HepG2 (cell line): Measurements from ENCODE around the gene BTRC. TPM values are rescaled to one million over a fixed set of nuclear protein-coding genes. Genes with fewer than 3 reads are reported as not detected.

Experiments used
- CBX1 ChIP-seq: IDR thresholded peaks from one replicate; pipeline ENCODE4 v1.6.1; 2016; ENCODE audit warnings: antibody characterized with exemption, low read depth
- CHCHD3 ChIP-seq: sonication (generic); formaldehyde crosslinking; IDR thresholded peaks from 2 replicates; pipeline ENCODE4 v1.8.0; 2022; ENCODE audit warnings: mild to moderate bottlenecking, missing genetic modification reagents, moderate library complexity
- EP300 ChIP-seq, 3 experiments: sonication (generic) in 1 of 3; formaldehyde crosslinking in 1 of 3; IDR thresholded peaks; 2 replicates each; pipeline versions ENCODE4 v1.5.1 to v1.6.1; 2011 to 2020; ENCODE audit warnings: low read depth in 2 of 3, low read length in 2 of 3, borderline replicate concordance in 1 of 3, improper control_type of control experiment in 1 of 3, mild to moderate bottlenecking in 1 of 3, missing genetic modification reagents in 1 of 3, moderate library complexity in 1 of 3
- HIVEP1 ChIP-seq: sonication (generic); formaldehyde crosslinking; IDR thresholded peaks from 2 replicates; pipeline ENCODE4 v1.4.0; 2020; ENCODE audit warnings: mild to moderate bottlenecking, missing genetic modification reagents
- HMGA1 ChIP-seq: sonication (generic); formaldehyde crosslinking; conservative IDR thresholded peaks from 2 replicates; pipeline ENCODE4 v1.4.0; 2020; ENCODE audit warnings: missing genetic modification reagents
- HNF4G ChIP-seq, 2 experiments: sonication (generic) in 1 of 2; formaldehyde crosslinking in 1 of 2; IDR thresholded peaks; 2 replicates each; pipeline versions ENCODE4 v1.4.0 to v1.6.1; 2011 to 2020; ENCODE audit warnings: borderline replicate concordance in 2 of 2, low read depth in 2 of 2, mild to moderate bottlenecking in 2 of 2, low read length in 1 of 2, missing genetic modification reagents in 1 of 2, moderate library complexity in 1 of 2
- MAFK ChIP-seq, 2 experiments: IDR thresholded peaks in 1 of 2; conservative IDR thresholded peaks in 1 of 2; 2 replicates each; pipeline ENCODE4 v1.6.1; 2011; ENCODE audit warnings: improper control_type of control experiment in 2 of 2, low read length in 2 of 2
- NCOA1 ChIP-seq: sonication (generic); formaldehyde crosslinking; IDR thresholded peaks from 2 replicates; pipeline ENCODE4 v1.9.0; 2021; ENCODE audit warnings: missing genetic modification reagents
- NCOA2 ChIP-seq: sonication (generic); formaldehyde crosslinking; IDR thresholded peaks from 2 replicates; pipeline ENCODE4 v1.8.0; 2022; ENCODE audit warnings: inconsistent platforms
- NR3C1 ChIP-seq: sonication (generic); formaldehyde crosslinking; IDR thresholded peaks from 2 replicates; pipeline ENCODE4 v1.4.0; 2020; ENCODE audit warnings: missing genetic modification reagents
- SCMH1 ChIP-seq: sonication (generic); formaldehyde crosslinking; IDR thresholded peaks from 2 replicates; pipeline ENCODE4 v1.9.0; 2021; ENCODE audit warnings: missing genetic modification reagents, mild to moderate bottlenecking, borderline replicate concordance
- SIX1 ChIP-seq: sonication (generic); formaldehyde crosslinking; IDR thresholded peaks from 2 replicates; pipeline ENCODE4 v1.4.0; 2020; ENCODE audit warnings: missing genetic modification reagents, borderline replicate concordance
- SMARCE1 ChIP-seq: fragments of 450-650 bp; IDR thresholded peaks from 2 replicates; pipeline ENCODE4 v1.6.1; 2017; ENCODE audit warnings: borderline replicate concordance
- SOX13 ChIP-seq, 3 experiments: fragments of 450-650 bp in 1 of 3; sonication (generic) in 1 of 3; formaldehyde crosslinking in 1 of 3; IDR thresholded peaks in 2 of 3; conservative IDR thresholded peaks in 1 of 3; 2 replicates each; pipeline versions ENCODE4 v1.5.0 to v1.6.1; 2016 to 2020; ENCODE audit warnings: antibody characterized with exemption in 1 of 3, mild to moderate bottlenecking in 1 of 3, missing compliant biosample characterization in 1 of 3, missing genetic modification reagents in 1 of 3, moderate library complexity in 1 of 3
- XBP1 ChIP-seq: sonication (generic); formaldehyde crosslinking; IDR thresholded peaks from 2 replicates; pipeline ENCODE4 v1.5.0; 2020; ENCODE audit warnings: missing genetic modification reagents
- ZFP36L2 ChIP-seq: sonication (generic); formaldehyde crosslinking; IDR thresholded peaks from 2 replicates; pipeline ENCODE4 v1.4.0; 2020; ENCODE audit warnings: missing genetic modification reagents
- ZNF124 ChIP-seq: sonication (generic); formaldehyde crosslinking; IDR thresholded peaks from 2 replicates; pipeline ENCODE4 v1.4.0; 2020; ENCODE audit warnings: missing genetic modification reagents
- ZNF333 ChIP-seq: sonication (generic); formaldehyde crosslinking; IDR thresholded peaks from 2 replicates; pipeline ENCODE4 v1.4.0; 2020; ENCODE audit warnings: mild to moderate bottlenecking, missing genetic modification reagents, borderline replicate concordance
- ZNF691 ChIP-seq: sonication (generic); formaldehyde crosslinking; IDR thresholded peaks from 2 replicates; pipeline ENCODE4 v1.4.0; 2020; ENCODE audit warnings: missing genetic modification reagents, low read depth, mild to moderate bottlenecking, borderline replicate concordance
- ZNF879 ChIP-seq: sonication (generic); formaldehyde crosslinking; IDR thresholded peaks from 2 replicates; pipeline ENCODE4 v1.8.1; 2023; ENCODE audit warnings: missing genetic modification reagents
- polyA plus RNA-seq, 8 experiments: library from polyadenylated mRNA; depleted of rRNA in 3 of 8; stranded (reverse) in 7 of 8; unstranded in 1 of 8; fragments of >200 nt; fragmentation: Illumina TruSeq in 4 of 8; extraction: Trizol in 4 of 8; gene quantifications; 2 replicates each; pipeline versions ENCODE4 v1.2.1 to v1.2.3, GENCODE V29; 2011 to 2016; ENCODE audit warnings: low read depth in 4 of 8, missing spikeins in 1 of 8, mixed read lengths in 1 of 8; ENCODE audit not compliant: insufficient read depth in 1 of 8
- total RNA-seq, 5 experiments: library from RNA; depleted of rRNA; stranded (reverse); fragments of >200 nt; fragmentation: Illumina TruSeq; extraction: Trizol; gene quantifications; 2 replicates each; pipeline ENCODE4 v1.2.3, GENCODE V29; 2016; ENCODE audit warnings: low read depth in 1 of 5
- TF ChIP-seq, protein P1 (sequence below): sonication (generic); formaldehyde crosslinking; IDR thresholded peaks from 2 replicates; pipeline ENCODE4 v1.8.0; 2022; ENCODE audit warnings: mild to moderate bottlenecking, missing genetic modification reagents
- TF ChIP-seq, protein P2 (sequence below): IDR thresholded peaks from 2 replicates; pipeline ENCODE4 v1.6.1; 2016; ENCODE audit warnings: missing genetic modification reagents, missing compliant biosample characterization
- TF ChIP-seq, protein P3 (sequence below): sonication (generic); formaldehyde crosslinking; IDR thresholded peaks from 2 replicates; pipeline ENCODE4 v1.4.0; 2020; ENCODE audit warnings: missing genetic modification reagents

BTRC gene
- total and polyA plus RNA-seq, 2 of the 13 experiments (the other 11 are each of a cell fraction or from before 2014, with no cell fraction given), result 12.0 to 14.4 TPM

GRCh38 chr10:101353692-101354327 is at the start of gene BTRC (continued):
- TF ChIP-seq, protein P1, sequence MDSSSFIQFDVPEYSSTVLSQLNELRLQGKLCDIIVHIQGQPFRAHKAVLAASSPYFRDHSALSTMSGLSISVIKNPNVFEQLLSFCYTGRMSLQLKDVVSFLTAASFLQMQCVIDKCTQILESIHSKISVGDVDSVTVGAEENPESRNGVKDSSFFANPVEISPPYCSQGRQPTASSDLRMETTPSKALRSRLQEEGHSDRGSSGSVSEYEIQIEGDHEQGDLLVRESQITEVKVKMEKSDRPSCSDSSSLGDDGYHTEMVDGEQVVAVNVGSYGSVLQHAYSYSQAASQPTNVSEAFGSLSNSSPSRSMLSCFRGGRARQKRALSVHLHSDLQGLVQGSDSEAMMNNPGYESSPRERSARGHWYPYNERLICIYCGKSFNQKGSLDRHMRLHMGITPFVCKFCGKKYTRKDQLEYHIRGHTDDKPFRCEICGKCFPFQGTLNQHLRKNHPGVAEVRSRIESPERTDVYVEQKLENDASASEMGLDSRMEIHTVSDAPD (CRISPR knock-in tag), result peak; percentile 94; the same call in 1 of the 2 replicates
- TF ChIP-seq HNF4G (IDR thresholded peaks at IDR 0.05; ENCODE audit: borderline replicate concordance, low read depth, low read length) (no peak), HNF4G (CRISPR knock-in tag; IDR thresholded peaks at IDR 0.05; ENCODE audit: borderline replicate concordance, low read depth) (peak; percentile 12; the same call in 1 of the 2 replicates), MAFK (conservative IDR thresholded peaks at IDR 0.05 in 1 of 2, IDR thresholded peaks at IDR 0.05 in 1 of 2; ENCODE audit: low read length in 2 of 2) (peak in 1 of 2 experiments; percentile 67; a peak in 3 of 4 replicates), SIX1 (peak; percentile 77; the same call in 1 of the 2 replicates), NR3C1 (CRISPR knock-in tag) (no peak), NCOA1 (no peak), NCOA2 (CRISPR knock-in tag) (0 out of 2 replicates have a peak, but pooled peaks have one; percentile 14), HMGA1 (CRISPR knock-in tag) (no peak), ZNF879 (CRISPR knock-in tag) (peak; percentile 57; the same call in 1 of the 2 replicates), HIVEP1 (CRISPR knock-in tag) (0 out of 2 replicates have a peak, but pooled peaks have one; percentile 62), CHCHD3 (CRISPR knock-in tag) (no peak), ZNF691 (no peak), SOX13 (IDR thresholded peaks at IDR 0.05) (no peak), SOX13 (CRISPR knock-in tag; conservative IDR thresholded peaks at IDR 0.05 in 1 of 2, IDR thresholded peaks at IDR 0.05 in 1 of 2) (peak in 1 of 2 experiments; percentile 26; a peak in 1 of 4 replicates), EP300 (IDR thresholded peaks at IDR 0.05; ENCODE audit: low read depth in 2 of 2, low read length in 2 of 2) (no peak; a peak in 1 of 4 replicates), EP300 (CRISPR knock-in tag; IDR thresholded peaks at IDR 0.05; ENCODE audit: borderline replicate concordance) (no peak), SMARCE1 (no peak), SCMH1 (no peak), ZNF124 (CRISPR knock-in tag) (peak; percentile 51; the same call in 1 of the 2 replicates), CBX1 (no peak), XBP1 (CRISPR knock-in tag) (no peak), ZNF333 (CRISPR knock-in tag) (peak; percentile 54; the same call in 1 of the 2 replicates), ZFP36L2 (CRISPR knock-in tag) (no peak)
- TF ChIP-seq, protein P2, sequence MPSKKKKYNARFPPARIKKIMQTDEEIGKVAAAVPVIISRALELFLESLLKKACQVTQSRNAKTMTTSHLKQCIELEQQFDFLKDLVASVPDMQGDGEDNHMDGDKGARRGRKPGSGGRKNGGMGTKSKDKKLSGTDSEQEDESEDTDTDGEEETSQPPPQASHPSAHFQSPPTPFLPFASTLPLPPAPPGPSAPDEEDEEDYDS (CRISPR knock-in tag), result peak; percentile 72
- TF ChIP-seq, protein P3, sequence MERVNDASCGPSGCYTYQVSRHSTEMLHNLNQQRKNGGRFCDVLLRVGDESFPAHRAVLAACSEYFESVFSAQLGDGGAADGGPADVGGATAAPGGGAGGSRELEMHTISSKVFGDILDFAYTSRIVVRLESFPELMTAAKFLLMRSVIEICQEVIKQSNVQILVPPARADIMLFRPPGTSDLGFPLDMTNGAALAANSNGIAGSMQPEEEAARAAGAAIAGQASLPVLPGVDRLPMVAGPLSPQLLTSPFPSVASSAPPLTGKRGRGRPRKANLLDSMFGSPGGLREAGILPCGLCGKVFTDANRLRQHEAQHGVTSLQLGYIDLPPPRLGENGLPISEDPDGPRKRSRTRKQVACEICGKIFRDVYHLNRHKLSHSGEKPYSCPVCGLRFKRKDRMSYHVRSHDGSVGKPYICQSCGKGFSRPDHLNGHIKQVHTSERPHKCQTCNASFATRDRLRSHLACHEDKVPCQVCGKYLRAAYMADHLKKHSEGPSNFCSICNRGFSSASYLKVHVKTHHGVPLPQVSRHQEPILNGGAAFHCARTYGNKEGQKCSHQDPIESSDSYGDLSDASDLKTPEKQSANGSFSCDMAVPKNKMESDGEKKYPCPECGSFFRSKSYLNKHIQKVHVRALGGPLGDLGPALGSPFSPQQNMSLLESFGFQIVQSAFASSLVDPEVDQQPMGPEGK, result 0 out of 2 replicates have a peak, but pooled peaks have one; percentile 42
